ENCODE results near the gene SH2D3C.
A peak's percentile ranks its signal among the peaks of the same experiment; 100 is the strongest.

Gene SH2D3C

GRCh38 chr9:127724012-127724411 lies 54.5 kb downstream of the SH2D3C start:
- Histone ChIP-seq H3K36me3 (ENCODE audit: control insufficient read depth in 2 of 2, insufficient read depth in 1 of 2, low read length in 2 of 2) (no peaks in the 10 kb centered on the region), H3K9me3 (ENCODE audit: control insufficient read depth, insufficient read depth, low read depth, low read length) (no peaks in the 10 kb centered on the region), H3K27ac (ENCODE audit: extremely low read depth, low read depth, low read length) (no peak overlapping the region), H3K4me1 (ENCODE audit: control insufficient read depth, insufficient read depth, low read length) (no peaks in the 10 kb centered on the region), H3K4me3 (ENCODE audit: low read depth, low read length) (no peak overlapping the region)
- TF ChIP-seq ZNF10 (tag by site-specific recombination; IDR thresholded peaks at IDR 0.05) = 0 out of 2 replicates have a peak, but pooled peaks have one; percentile 11
- TF ChIP-seq ZNF175 (tag by site-specific recombination; IDR thresholded peaks at IDR 0.05) = no peak
- ChIA-PET POLR2A (no interaction called here), CTCF (no interaction called here)

- Histone ChIP-seq H3K36me3 (ENCODE audit: control insufficient read depth in 2 of 2, insufficient read depth in 1 of 2, low read length in 2 of 2) (no peaks in the 10 kb centered on the region), H3K4me1 (ENCODE audit: control insufficient read depth, insufficient read depth, low read length) (no peaks in the 10 kb centered on the region), H3K27ac (ENCODE audit: extremely low read depth, low read depth, low read length) (no peak overlapping the region), H3K9me3 (ENCODE audit: control insufficient read depth, insufficient read depth, low read depth, low read length) (no peaks in the 10 kb centered on the region), H3K4me3 (ENCODE audit: low read depth, low read length) (no peak overlapping the region)
- ChIA-PET CTCF (no interaction called here), POLR2A (no interaction called here)
- TF ChIP-seq PRDM10 (tag by site-specific recombination; IDR thresholded peaks at IDR 0.05) (peak; percentile 56; the same call in 1 of the 2 replicates), ZNF335 (tag by site-specific recombination; conservative IDR thresholded peaks at IDR 0.05) (no peak)
These were observed 55.0 kb downstream of the SH2D3C start for GRCh38 chr9:127723444-127723843.

GRCh38 chr9:127723013-127723412 lies 55.5 kb downstream of the SH2D3C start:
- no peak overlapping the region for H3K4me3 ChIP-seq (ENCODE audit: low read depth, low read length)
- ChIA-PET CTCF (interaction anchor here (0.7 kb wide), 1 partner anchor 439 kb away, joined by 3 read pairs; no protein-coding TSS in a partner anchor), POLR2A (no interaction called here)
- H3K4me1 ChIP-seq (ENCODE audit: control insufficient read depth, insufficient read depth, low read length) = no peaks in the 10 kb centered on the region
- TF ChIP-seq ZBTB49 (tag by site-specific recombination; IDR thresholded peaks at IDR 0.05; ENCODE audit: low read depth) (no peak), ZBTB7A (tag by site-specific recombination; IDR thresholded peaks at IDR 0.05; ENCODE audit: low read depth) (no peak)
- H3K27ac ChIP-seq (ENCODE audit: extremely low read depth, low read depth, low read length) = no peak overlapping the region
- no peaks in the 10 kb centered on the region for H3K36me3 ChIP-seq (ENCODE audit: control insufficient read depth in 2 of 2, insufficient read depth in 1 of 2, low read length in 2 of 2)
- no peaks in the 10 kb centered on the region for H3K9me3 ChIP-seq (ENCODE audit: control insufficient read depth, insufficient read depth, low read depth, low read length)

GRCh38 chr9:127722055-127722745 lies 56.3 kb downstream of the SH2D3C start:
- POLR2A ChIA-PET = no interaction called here
- H3K36me3 ChIP-seq (ENCODE audit: control insufficient read depth in 2 of 2, insufficient read depth in 1 of 2, low read length in 2 of 2) = no peaks in the 10 kb centered on the region
- no peak overlapping the region for H3K27ac ChIP-seq (ENCODE audit: extremely low read depth, low read depth, low read length)
- TF ChIP-seq ZXDB (tag by site-specific recombination; IDR thresholded peaks at IDR 0.05) = no peak
- no peak for TF ChIP-seq ZNF548 (tag by site-specific recombination; IDR thresholded peaks at IDR 0.05)
- no peak for TF ChIP-seq ZNF16 (tag by site-specific recombination; IDR thresholded peaks at IDR 0.05; ENCODE audit: low read depth)
- TF ChIP-seq ZNF501 (tag by site-specific recombination; IDR thresholded peaks at IDR 0.05) = no peak
- TF ChIP-seq ZNF211 (tag by site-specific recombination; IDR thresholded peaks at IDR 0.05; ENCODE audit: low read depth) = no peak
- no peak for TF ChIP-seq ZNF555 (tag by site-specific recombination; conservative IDR thresholded peaks at IDR 0.05)
- no peak for TF ChIP-seq ZNF311 (tag by site-specific recombination; IDR thresholded peaks at IDR 0.05; ENCODE audit: borderline replicate concordance)
- TF ChIP-seq ZNF707 (tag by site-specific recombination; IDR thresholded peaks at IDR 0.05) = no peak
- TF ChIP-seq ZNF626 (tag by site-specific recombination; IDR thresholded peaks at IDR 0.05) = no peak
- no peak for TF ChIP-seq ZNF23 (tag by site-specific recombination; IDR thresholded peaks at IDR 0.05; ENCODE audit: borderline replicate concordance)
- TF ChIP-seq ZNF221 (tag by site-specific recombination; IDR thresholded peaks at IDR 0.05; ENCODE audit: borderline replicate concordance) = no peak
- no peak for TF ChIP-seq ZNF843 (tag by site-specific recombination; IDR thresholded peaks at IDR 0.05)
- no peak for TF ChIP-seq ZNF223 (tag by site-specific recombination; IDR thresholded peaks at IDR 0.05)
- TF ChIP-seq ZNF654 (tag by site-specific recombination; IDR thresholded peaks at IDR 0.05; ENCODE audit: low read depth) = no peak
- CTCF ChIA-PET = interaction anchor here (0.7 to 1.3 kb wide), 4 partner anchors 11 to 439 kb away, joined by 3 to 7 read pairs (median 4); partner anchors contain the start of gene TOR2A
- H3K9me3 ChIP-seq (ENCODE audit: control insufficient read depth, insufficient read depth, low read depth, low read length) = no peaks in the 10 kb centered on the region
- no peaks in the 10 kb centered on the region for H3K4me1 ChIP-seq (ENCODE audit: control insufficient read depth, insufficient read depth, low read length)
- no peak overlapping the region for H3K4me3 ChIP-seq (ENCODE audit: low read depth, low read length)

Measured in HEK293 (cell line).